ENCODE results near the gene CKM.
A peak's percentile ranks its signal among the peaks of the same experiment; 100 is the strongest.
"Not testable (repeated sequence)": the region's sequence is repeated elsewhere in the genome, so short reads cannot be mapped to it uniquely, and the experiment has no call there.

Gene CKM

GRCh38 chr19:45349126-45349415 lies 26.4 kb upstream of the CKM start:
- no peak for DNase-seq (ENCODE audit: low read depth)

GRCh38 chr19:45348367-45349125 lies 25.9 kb upstream of the CKM start:
- DNase-seq (ENCODE audit: low read depth) = no peak

- no peak for DNase-seq (ENCODE audit: low read depth)
Observed at GRCh38 chr19:45347570-45348366, 25.1 kb upstream of the CKM start.

- DNase-seq (ENCODE audit: low read depth) = no peak
Observed at GRCh38 chr19:45346449-45346848, 23.8 kb upstream of the CKM start.

GRCh38 chr19:45345506-45345860 lies 22.8 kb upstream of the CKM start:
- DNase-seq (ENCODE audit: low read depth) = no peak

- DNase-seq (ENCODE audit: low read depth) = no peak
Observed at GRCh38 chr19:45344621-45345505, 22.2 kb upstream of the CKM start.

- no peak for DNase-seq (ENCODE audit: low read depth)
Observed at GRCh38 chr19:45342911-45343310, 20.2 kb upstream of the CKM start.

GRCh38 chr19:45340899-45341453 lies 18.3 kb upstream of the CKM start:
- no peak for DNase-seq (ENCODE audit: low read depth)

- DNase-seq (ENCODE audit: low read depth) = peak; percentile 46
Observed at GRCh38 chr19:45340232-45340898, 17.7 kb upstream of the CKM start, which contains the start of gene KLC3. KLC3 (plus strand) TSS chr19:45340750; CDS start chr19:45345542, 4,792 bp downstream.

- DNase-seq (ENCODE audit: low read depth) = no peak
Observed at GRCh38 chr19:45339629-45340028, 17.0 kb upstream of the CKM start.

- DNase-seq (ENCODE audit: low read depth) = no peak
Observed at GRCh38 chr19:45336696-45337251, 14.1 kb upstream of the CKM start.

GRCh38 chr19:45334881-45335280 lies 12.2 kb upstream of the CKM start:
- DNase-seq (ENCODE audit: low read depth) = not testable (repeated sequence)

GRCh38 chr19:45333609-45334303 lies 11.1 kb upstream of the CKM start:
- no peak for DNase-seq (ENCODE audit: low read depth)

- DNase-seq (ENCODE audit: low read depth) = no peak
Observed at GRCh38 chr19:45331411-45331810, 8.7 kb upstream of the CKM start.

- DNase-seq (ENCODE audit: low read depth) = no peak
Observed at GRCh38 chr19:45327404-45328143, 4.9 kb upstream of the CKM start.

GRCh38 chr19:45324349-45324907 lies 1.8 kb upstream of the CKM start:
- no peak for DNase-seq (ENCODE audit: low read depth)

- no peak for DNase-seq (ENCODE audit: low read depth)
Observed at GRCh38 chr19:45323671-45324081, 1.0 kb upstream of the CKM start.

- DNase-seq (ENCODE audit: low read depth) = no peak
Observed at GRCh38 chr19:45322311-45322710, 364 bp downstream of the CKM start.

GRCh38 chr19:45321848-45322247 lies 827 bp downstream of the CKM start:
- DNase-seq (ENCODE audit: low read depth) = no peak

Data from activated T-cell treated with anti-CD3 and anti-CD28 coated beads for 48 hours (primary cell).